Pancreas (tissue), 10 donors: ENCODE data around the gene COTL1. TPM values are rescaled to one million over a fixed set of nuclear protein-coding genes. Genes with fewer than 3 reads are reported as not detected.

Source experiments
- ATAC-seq, 4 donors: fragments of 200-7000 bp; cut with Tn5 transposase; one replicate each; pipeline versions ENCODE4 v1.8.0 to v1.9.1; 2020; ENCODE audit warnings: mild to moderate bottlenecking in 4 of 4, moderate library complexity in 4 of 4
- DNase-seq, 6 donors: peaks; one replicate each; pipeline ENCODE4 v3.0.0-alpha.2; 2020
- FAIRE-seq: peaks from 2 replicates; lab custom pipeline; 2012; peaks lifted over from hg19 to GRCh38; lab: Jason Lieb, UNC
- H3K27ac ChIP-seq, 4 donors: fragments of 200-600 bp; sonication (generic); 1 replicate in 3 of 4; 2 replicates in 1 of 4; pipeline versions ENCODE4 v1.5.0 to v1.8.0; 2020
- H3K27me3 ChIP-seq, 4 donors: fragments of 200-600 bp; one replicate each; pipeline ENCODE4 v1.8.0; 2021
- H3K36me3 ChIP-seq, 3 donors: fragments of 200-600 bp; sonication (generic) in 1 of 3; one replicate each; pipeline versions ENCODE4 v1.5.0 to v1.8.0; 2020 to 2021
- H3K4me1 ChIP-seq, 3 donors: fragments of 200-600 bp; one replicate each; pipeline ENCODE4 v1.8.0; 2021
- H3K4me3 ChIP-seq, 4 donors: fragments of 200-600 bp; sonication (generic) in 2 of 4; one replicate each; pipeline versions ENCODE4 v1.5.0 to v1.8.0; 2020 to 2021
- H3K9me3 ChIP-seq, 4 donors: fragments of 200-600 bp; one replicate each; pipeline ENCODE4 v1.8.0; 2021
- CTCF ChIP-seq, 4 donors: fragments of 200-600 bp; sonication (generic) in 3 of 4; IDR thresholded peaks; one replicate each; pipeline versions ENCODE4 v1.5.0 to v1.8.0; 2021; ENCODE audit warnings: antibody characterized with exemption in 4 of 4
- WGBS, 2 donors: extraction: QIAGEN DNeasy Blood & Tissue Kit; methylation state at CpG; one replicate each; pipeline ENCODE4 v1.1.7; 2013; 5-methylcytosine and 5-hydroxymethylcytosine counted together
- intact Hi-C, 3 donors: fragments of 100-400 bp; cut with DNase I; formaldehyde crosslinking; loops; one replicate each; pipeline versions ENCODE4 v1.11.1 to v1.14.2; 2022
- polyA plus RNA-seq, 2 donors: library from polyadenylated mRNA; stranded (reverse); fragments of 200-250 nt; gene quantifications; one replicate each; pipeline ENCODE4 v1.2.3, GENCODE V29; 2013
- total RNA-seq, 6 donors: library from RNA; stranded (reverse); fragmentation: NEBNext Ultra II Directional in 4 of 6; extraction: Animal tissue kit (Norgen Biotek cat#: 25700) in 4 of 6; gene quantifications; one replicate each; pipeline versions ENCODE4 v1.2.1 to v1.2.4, GENCODE V29; 2021 to 2023
- donor health status: healthy with polysubstance abuse.
- donor health status: DM: no; HTN: no; CAD: no; lungs with moderate emphysema.
- donor health status: DM: no; HTN: no; CAD: no.
- donor health status: control.
- donor health status: control.
- donor health status: Bipolar disorder and iron deficiency.
- donor health status: DM: yes; HTN: yes; CAD: no.
- donor health status: DM: no; HTN: no; CAD: no.
- donor health status: DM: no; HTN: no; CAD: no.
- donor health status: DM: yes; HTN: yes; CAD: no.

Gene COTL1
- total and polyA plus RNA-seq, 8 donors: 6.8 to 44.3 (median 19.1) TPM

GRCh38 chr16:84575914-84576313 lies 42.0 kb downstream of the COTL1 start:
- no peaks in the 10 kb centered on the region for H3K36me3 ChIP-seq
- ATAC-seq (no peak), DNase-seq (no peak), FAIRE-seq (no peak)
- no peak for TF ChIP-seq CTCF (IDR thresholded peaks at IDR 0.05)
- H3K4me3 ChIP-seq: no peak overlapping the region
- peaks cover 0 to 14% (median 0%) of the 10 kb centered on the region in 3 donors for H3K4me1 ChIP-seq
- 91% methylated on average over 7 of the region's 7 CpGs for WGBS, 2 donors
- H3K27me3 ChIP-seq: no peaks in the 10 kb centered on the region
- no peak overlapping the region for H3K27ac ChIP-seq
- H3K9me3 ChIP-seq: no peaks in the 10 kb centered on the region
- intact Hi-C loops: no loop called here

GRCh38 chr16:84574191-84574590 lies 43.7 kb downstream of the COTL1 start:
- TF ChIP-seq CTCF (IDR thresholded peaks at IDR 0.05): no peak
- H3K9me3 ChIP-seq: no peaks in the 10 kb centered on the region
- no peak for FAIRE-seq
- WGBS, 2 donors: 80 to 83% methylated on average over 12 of the region's 12 CpGs
- no peak overlapping the region for H3K4me3 ChIP-seq
- ATAC-seq: no peak
- no peaks in the 10 kb centered on the region for H3K27me3 ChIP-seq
- no peak overlapping the region for H3K27ac ChIP-seq
- DNase-seq: no peak
- no peaks in the 10 kb centered on the region for H3K36me3 ChIP-seq
- H3K4me1 ChIP-seq: peaks cover 2 to 12% (median 4%) of the 10 kb centered on the region in 3 donors
- intact Hi-C loops: no loop called here

GRCh38 chr16:84572096-84572495 lies 45.8 kb downstream of the COTL1 start:
- TF ChIP-seq CTCF (IDR thresholded peaks at IDR 0.05): no peak
- FAIRE-seq: no peak
- H3K9me3 ChIP-seq: no peaks in the 10 kb centered on the region
- DNase-seq: no peak
- H3K36me3 ChIP-seq: no peaks in the 10 kb centered on the region
- WGBS, 2 donors: 79 to 83% methylated on average over 5 of the region's 5 CpGs
- H3K27ac ChIP-seq: no peak overlapping the region
- ATAC-seq: no peak
- no peaks in the 10 kb centered on the region for H3K27me3 ChIP-seq
- intact Hi-C loops: no loop called here
- H3K4me1 ChIP-seq: peaks cover 4 to 13% (median 4%) of the 10 kb centered on the region in 3 donors
- H3K4me3 ChIP-seq: no peak overlapping the region

GRCh38 chr16:84571506-84571905 lies 46.4 kb downstream of the COTL1 start:
- no peaks in the 10 kb centered on the region for H3K36me3 ChIP-seq
- ATAC-seq (no peak), FAIRE-seq (no peak), DNase-seq (no peak)
- TF ChIP-seq CTCF (IDR thresholded peaks at IDR 0.05): no peak
- intact Hi-C loops: no loop called here
- no peak overlapping the region for H3K27ac ChIP-seq
- H3K4me3 ChIP-seq: no peak overlapping the region
- no peaks in the 10 kb centered on the region for H3K27me3 ChIP-seq
- H3K4me1 ChIP-seq: peaks cover 4 to 13% (median 4%) of the 10 kb centered on the region in 3 donors
- WGBS, 2 donors: 94 to 95% methylated on average over 13 of the region's 13 CpGs
- H3K9me3 ChIP-seq: no peaks in the 10 kb centered on the region

GRCh38 chr16:84570739-84571403 lies 47.0 kb downstream of the COTL1 start:
- Histone ChIP-seq H3K27ac (no peak overlapping the region), H3K27me3 (no peaks in the 10 kb centered on the region), H3K4me1 (peaks cover 4 to 13% (median 4%) of the 10 kb centered on the region in 3 donors), H3K9me3 (no peaks in the 10 kb centered on the region), H3K36me3 (no peaks in the 10 kb centered on the region), H3K4me3 (no peak overlapping the region)
- intact Hi-C loops: no loop called here
- FAIRE-seq (no peak), ATAC-seq (no peak), DNase-seq (no peak)
- no peak for TF ChIP-seq CTCF (IDR thresholded peaks at IDR 0.05)
- WGBS, 2 donors: 78 to 86% methylated on average over 14 of the region's 14 CpGs
